LNCAP (cell line): ENCODE measurements around the gene PEMT.

ENCODE experiments used
- TF ChIP-seq, protein P1 (sequence below): fragments of 450-650 bp; IDR thresholded peaks from 2 replicates; pipeline ENCODE4 v1.5.1; 2017; ENCODE audit warnings: mild to moderate bottlenecking

Gene PEMT, protein sequence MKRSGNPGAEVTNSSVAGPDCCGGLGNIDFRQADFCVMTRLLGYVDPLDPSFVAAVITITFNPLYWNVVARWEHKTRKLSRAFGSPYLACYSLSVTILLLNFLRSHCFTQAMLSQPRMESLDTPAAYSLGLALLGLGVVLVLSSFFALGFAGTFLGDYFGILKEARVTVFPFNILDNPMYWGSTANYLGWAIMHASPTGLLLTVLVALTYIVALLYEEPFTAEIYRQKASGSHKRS

DNA sequence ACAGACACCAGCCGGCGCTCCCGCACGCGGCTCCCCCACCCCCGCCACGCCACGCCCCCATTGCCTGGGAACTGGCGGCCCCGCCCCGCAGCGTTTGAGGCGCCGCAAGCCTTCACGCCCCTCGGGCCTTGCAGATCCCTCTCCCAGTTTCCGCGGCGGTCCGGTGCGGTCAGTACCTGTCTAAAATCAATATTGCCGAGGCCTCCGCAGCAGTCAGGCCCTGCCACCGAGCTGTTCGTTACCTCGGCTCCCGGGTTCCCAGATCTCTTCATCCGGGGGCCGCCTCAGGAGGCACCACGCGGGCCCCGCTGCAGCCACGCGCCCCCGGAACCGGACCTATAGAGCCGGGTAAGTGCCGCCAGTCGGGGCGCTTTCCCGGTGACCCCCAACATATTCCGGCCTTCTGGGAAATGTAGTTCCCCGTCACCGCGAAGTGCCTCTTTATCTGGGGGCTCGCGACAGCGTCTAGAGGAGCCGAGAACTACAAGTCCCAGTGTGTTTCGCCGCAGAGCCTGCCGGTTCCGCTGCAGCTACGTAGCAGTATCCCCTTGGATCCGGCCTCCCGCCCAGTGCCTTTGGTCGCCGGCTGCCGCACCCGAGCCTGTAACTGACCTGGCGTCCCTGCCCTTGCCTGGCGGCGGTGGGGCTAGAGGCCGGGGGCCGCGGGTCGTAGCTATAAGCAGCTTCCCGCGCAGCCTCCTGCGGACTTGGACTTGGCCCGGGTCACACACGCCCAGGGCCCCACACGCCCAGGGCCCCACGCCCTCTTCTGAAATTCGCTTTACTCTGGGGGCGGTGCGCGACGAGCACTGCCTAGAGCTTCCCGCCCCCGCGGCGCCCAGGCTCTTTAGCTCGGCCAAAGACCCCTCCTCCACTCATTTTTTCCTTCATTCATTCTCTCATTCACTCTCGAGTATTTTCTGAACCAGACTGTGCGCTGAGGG, at the start of gene PEMT:
Gene PEMT (minus strand): TSS at position 354 of the 944 bp plus-strand sequence. CDS start 82 bp downstream, at position 272.
- TF ChIP-seq, protein P1, sequence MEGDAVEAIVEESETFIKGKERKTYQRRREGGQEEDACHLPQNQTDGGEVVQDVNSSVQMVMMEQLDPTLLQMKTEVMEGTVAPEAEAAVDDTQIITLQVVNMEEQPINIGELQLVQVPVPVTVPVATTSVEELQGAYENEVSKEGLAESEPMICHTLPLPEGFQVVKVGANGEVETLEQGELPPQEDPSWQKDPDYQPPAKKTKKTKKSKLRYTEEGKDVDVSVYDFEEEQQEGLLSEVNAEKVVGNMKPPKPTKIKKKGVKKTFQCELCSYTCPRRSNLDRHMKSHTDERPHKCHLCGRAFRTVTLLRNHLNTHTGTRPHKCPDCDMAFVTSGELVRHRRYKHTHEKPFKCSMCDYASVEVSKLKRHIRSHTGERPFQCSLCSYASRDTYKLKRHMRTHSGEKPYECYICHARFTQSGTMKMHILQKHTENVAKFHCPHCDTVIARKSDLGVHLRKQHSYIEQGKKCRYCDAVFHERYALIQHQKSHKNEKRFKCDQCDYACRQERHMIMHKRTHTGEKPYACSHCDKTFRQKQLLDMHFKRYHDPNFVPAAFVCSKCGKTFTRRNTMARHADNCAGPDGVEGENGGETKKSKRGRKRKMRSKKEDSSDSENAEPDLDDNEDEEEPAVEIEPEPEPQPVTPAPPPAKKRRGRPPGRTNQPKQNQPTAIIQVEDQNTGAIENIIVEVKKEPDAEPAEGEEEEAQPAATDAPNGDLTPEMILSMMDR = no peak

DNA sequence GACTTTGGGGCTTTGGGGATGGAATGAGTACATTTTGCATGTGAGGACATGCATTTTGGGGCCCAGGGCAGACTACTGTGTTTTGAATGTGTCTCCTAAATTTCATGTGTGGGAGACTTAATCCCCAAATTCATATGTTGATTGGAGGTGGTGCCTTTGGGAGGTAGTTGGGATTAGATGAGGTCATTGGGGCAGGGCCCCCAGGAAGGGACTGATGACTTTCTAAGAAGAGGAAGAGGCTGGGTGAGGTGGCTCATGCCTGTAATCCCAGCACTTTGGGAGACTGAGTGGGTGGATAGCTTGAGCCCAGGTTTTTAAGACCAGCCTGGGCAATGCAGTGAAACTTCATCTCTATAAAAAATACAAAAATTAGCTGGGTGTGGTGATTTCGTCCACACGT, 47.0 kb upstream of the PEMT start:
- TF ChIP-seq, protein P1 = no peak

DNA sequence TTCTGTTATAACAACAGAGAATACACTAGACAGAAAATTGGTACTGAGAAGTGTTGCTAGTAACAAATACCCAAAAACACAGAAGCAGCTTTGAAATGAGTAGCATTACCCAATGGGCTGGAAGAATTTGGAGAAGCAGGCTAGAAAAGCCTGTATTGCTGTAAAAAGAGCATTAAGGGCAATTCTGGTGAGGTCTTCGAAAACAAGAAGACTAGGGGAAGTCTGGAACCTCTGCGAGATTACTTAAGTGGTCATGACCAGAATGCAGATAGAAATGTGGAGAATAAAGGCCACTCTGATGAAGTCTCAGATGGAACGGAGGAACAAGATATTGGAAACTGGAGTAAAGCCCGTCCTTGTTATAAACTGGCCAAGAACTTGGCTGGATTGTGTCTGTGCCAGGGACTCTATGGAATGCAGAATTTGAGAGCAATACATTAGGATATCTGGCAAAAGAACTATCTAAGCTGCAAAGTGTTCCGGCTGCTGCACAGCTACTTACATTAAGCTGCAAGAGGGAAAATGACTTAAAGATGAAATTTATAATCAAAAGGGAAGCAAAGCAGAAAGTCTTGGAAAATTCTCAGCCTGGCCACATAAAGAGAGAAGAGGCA, 44.9 kb upstream of the PEMT start:
- TF ChIP-seq, protein P1 = no peak

DNA sequence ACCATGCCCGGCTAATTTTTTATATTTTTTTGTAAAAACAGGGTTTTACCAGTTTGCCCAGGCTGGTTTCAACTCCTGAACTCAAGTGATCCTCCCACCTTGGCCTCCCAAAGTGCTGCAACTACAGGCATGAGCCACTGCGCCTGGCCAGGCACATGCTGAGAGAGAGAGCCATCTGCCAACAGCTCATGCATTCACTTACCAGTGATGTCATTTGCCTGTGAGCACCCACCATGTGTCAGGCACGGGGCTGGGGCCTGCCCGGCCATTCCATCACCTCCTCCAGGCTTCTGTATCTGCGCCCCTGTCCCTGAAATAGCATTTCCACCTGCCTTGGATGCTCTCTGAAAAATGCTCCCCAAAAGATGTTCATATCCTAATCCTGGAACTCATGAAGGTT, 43.6 kb upstream of the PEMT start:
- TF ChIP-seq, protein P1 = no peak

DNA sequence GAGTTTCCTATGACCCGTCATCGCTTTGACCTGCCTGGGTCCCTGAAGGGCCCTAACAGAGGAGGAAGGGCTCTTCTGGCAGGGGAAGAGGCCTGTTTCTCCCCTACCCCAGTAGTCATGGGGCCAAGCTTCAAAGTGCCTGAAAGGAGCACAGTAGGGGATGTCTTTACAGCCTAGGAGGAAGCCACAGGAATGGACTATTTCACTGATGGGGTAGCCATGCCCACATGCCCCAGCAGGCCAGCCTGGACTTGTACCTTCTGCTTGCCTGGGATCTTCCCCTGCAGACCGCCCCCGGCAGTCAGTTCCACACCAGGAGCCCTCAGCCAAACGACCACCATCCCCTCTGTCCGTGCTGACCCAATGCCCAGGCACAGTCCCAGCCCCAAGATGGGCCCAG, 41.8 kb upstream of the PEMT start:
- TF ChIP-seq, protein P1 = no peak

DNA sequence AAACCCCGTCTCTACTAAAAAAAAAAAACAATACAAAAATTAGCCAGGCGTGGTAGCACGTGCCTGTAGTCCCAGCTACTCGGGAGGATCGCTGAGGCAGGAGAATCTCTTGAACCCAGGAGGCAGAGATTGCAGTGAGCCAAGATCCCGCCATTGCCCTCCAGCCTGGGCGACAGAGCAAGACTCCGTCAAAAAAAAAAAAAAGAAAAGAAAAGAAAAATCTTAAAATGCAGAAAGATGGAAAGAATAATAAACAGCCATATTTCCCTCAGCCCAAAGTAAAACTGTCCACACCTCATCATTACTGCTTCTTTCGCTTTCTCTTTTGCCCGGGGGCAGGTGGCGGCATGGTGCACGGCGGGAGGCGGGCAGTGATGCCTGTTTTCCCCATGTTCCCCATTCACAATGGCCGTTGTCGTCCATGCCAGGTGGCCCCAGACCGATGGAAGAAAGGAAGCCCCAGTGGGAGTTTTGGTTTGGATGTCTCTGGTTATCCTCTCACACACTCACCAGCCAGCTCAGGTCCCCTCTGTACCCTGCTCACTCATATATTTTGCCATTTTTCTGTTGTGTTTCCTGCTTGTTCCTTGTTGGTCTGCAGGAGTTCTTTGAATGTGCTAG, 37.0 kb upstream of the PEMT start:
- TF ChIP-seq, protein P1 = no peak

DNA sequence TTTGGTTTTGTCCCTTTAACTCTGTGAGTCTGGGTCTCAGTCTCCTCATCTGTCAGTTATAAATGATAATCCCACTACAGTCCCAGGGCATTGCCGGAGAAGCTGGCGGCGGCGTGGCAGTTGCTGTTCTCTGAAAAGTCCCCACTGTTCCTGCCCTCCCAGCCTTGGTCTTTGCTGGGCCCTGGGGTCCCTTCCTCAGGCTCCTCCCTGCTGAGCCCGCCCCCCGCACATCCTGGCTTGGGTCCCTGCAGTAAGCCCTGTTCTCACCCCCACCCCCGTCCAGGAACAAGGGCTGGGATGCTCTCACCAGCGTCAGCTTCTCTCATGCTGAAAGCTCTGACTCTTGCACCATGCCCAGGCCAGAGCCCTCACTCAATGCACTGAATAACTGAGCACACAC, 35.3 kb upstream of the PEMT start:
- TF ChIP-seq, protein P1 = no peak
